GM19463 (cell line): ENCODE data around the gene FAM187B.

ENCODE experiments used
- ATAC-seq: cut with Tn5 transposase; IDR thresholded peaks from one replicate; pipeline ENCODE4 v1.9.1; 2021; ENCODE audit warnings: mild to moderate bottlenecking, moderate library complexity; ENCODE audit not compliant: unreplicated experiment

Gene FAM187B

DNA sequence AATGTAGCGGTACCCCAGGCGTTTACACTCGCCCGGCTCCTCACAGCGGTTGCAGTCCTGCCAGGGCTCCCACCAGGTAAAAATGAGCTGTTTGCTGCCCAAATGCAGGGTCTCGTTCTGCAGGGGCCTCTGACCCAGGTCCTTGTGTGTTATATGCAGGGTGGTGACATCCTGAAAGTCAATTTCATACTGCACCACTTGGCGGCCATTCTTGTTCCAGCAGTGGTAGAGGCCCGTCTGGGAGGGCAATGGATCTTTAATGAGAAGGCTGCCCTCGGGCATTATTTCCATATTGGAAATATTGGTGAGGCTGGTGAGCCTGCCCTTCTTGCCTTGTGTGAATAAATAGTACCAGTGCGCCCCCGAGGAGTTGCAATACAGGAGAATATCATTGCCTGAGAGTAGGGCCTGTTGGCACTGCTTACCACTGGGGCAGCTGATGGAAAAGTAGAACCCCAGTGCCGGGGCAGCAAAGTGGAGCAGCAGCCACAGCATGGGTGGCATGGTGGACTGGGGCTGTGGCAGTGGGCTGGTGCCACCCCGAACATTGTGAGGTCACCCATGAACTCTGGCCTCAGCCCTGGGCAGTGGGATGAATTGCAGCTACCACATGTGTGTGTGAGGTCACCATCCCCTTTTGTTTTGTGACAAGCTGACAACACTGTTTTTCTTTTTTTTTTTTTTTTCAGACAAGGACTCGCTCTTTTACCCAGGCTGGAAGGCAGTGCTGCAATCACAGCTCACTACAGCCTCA is at the start of gene FAM187B:
FAM187B (minus strand) TSS at position 563 of the 754 bp plus-strand sequence; CDS start at position 504, 59 bp downstream.
- ATAC-seq: no peak

GRCh38 chr19:35276706-35277281 is 48.3 kb upstream of the FAM187B start:
- ATAC-seq: no peak

DNA sequence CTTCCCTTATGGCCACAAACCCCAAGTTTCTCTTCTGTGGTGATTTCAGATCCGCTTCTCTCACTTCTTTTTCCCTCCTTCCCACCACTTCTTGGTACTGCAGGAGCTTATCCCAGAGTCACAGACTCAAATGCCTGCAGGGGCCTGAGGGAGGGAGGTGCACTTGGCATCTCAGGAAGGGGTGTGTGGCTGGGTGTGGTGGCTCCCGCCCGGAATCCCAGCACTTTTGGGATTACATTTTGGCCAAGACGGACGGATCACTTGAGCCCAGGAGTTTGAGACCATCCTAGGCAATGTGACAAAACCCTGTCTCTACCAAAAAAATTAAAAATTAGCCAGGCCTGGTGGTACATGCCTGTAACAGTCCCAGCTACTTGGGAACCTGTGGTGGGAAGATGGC is 45.8 kb upstream of the FAM187B start:
- ATAC-seq: no peak

DNA sequence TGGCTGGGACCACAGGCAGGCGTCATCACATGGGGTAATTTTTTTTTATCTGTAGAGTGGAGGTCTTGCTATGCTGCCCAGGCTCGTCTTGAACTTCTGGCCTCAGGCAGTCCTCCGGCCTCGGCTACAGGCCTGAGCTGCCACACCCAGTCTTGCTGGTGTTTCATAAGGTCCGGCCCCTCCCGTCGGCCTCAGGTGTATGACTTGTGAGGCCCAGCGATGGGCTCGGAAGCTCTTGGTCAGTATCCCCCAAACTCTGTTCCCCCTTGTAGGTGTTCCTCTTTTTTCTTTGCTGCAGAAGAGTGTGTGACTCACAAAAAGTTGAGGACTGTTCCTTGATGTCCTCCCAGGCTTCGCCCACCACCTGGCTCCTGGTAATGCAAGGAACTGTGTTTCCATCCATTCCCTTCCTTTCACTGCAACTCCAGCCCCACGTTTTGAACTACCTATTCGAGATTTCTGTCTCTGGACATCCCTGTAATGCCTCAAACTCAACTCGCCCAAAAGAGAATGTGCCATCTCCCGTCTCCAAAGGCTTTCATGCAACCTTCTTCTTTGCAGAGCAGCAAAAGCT is 45.2 kb upstream of the FAM187B start:
- no peak for ATAC-seq

DNA sequence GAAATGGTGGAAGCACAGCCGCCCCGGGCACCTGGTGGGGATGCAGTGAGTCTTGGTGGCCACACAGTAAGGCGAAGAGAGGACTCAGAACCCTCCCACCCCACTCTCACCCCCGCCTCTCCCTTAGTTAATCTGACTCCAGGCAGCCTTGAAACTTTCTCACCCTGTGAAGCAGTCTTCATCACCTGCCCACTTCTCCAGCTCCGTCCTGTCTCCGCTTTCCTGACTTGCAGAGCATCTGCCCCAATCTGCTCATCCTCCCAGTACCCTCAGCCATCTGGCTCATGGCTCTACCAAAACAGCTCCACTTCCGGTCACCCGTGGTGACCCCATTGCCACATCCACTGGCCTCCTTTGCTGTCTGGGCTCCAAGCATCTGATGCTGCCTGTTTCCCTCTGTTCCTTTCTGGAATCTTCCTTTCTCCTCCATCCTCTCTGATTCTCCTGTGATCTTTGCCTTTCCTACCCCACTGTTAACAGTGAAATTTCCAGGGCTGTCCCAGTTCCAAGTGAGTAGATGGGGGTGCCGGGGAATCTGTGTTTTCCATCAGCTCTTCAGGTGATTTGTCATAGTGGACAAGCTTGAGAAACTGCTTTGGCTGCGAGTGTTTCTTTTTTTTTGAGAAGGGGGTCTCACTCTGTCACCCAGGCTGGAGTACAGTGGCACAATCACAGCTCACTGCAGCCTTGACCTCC is 44.6 kb upstream of the FAM187B start:
- no peak for ATAC-seq

DNA sequence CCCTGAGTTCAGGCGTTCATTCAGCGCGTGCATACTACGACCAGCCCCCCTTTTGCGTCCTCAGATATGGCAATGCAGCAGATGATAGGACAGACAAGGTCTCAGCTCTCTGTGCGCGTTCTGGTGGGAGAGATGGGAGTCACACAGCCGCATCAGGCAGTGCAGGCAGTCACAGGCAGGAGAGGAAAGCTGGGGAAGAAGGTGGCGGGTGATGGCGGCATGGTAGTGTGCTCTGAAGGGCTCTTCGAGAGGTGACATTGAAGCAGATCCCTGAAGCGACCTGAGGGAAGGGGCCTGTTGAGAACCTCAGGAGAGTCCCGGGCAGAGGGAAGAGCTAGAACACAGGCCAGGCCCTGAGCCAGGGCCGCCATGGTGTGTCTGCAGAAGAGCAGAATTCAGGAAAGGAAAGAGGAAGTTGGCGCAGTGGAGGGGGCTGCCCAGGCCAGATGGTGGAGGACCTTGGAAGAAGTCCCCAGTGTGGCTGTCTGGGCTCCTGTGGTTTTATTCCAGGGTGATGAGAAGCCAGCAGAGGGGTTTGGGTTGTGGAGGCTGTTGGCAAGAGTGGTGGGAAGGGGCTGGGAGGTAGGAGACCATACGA is 43.7 kb upstream of the FAM187B start:
- no peak for ATAC-seq

DNA sequence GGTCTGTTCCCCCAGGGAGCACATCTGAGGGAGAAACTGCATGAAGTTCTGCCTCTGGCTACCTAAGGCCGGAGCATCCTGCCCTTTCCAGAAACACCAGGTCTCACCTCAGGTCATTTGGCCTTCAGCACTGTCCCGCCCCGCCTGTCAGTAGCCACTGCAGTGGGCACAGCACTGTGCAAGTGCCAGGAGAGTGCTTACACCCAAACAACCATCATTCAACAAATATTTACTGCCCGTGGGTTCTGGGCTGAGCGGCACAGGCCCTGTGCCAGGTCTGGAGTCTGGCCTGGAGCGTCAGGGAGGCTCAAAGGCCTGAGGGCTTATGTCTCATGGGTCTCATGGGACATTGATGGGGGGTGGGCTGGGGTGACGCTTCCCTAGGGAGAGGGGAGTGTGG is 43.0 kb upstream of the FAM187B start:
- no peak for ATAC-seq

- no peak for ATAC-seq
These were observed 41.9 kb upstream of the FAM187B start for GRCh38 chr19:35270381-35270811.

DNA sequence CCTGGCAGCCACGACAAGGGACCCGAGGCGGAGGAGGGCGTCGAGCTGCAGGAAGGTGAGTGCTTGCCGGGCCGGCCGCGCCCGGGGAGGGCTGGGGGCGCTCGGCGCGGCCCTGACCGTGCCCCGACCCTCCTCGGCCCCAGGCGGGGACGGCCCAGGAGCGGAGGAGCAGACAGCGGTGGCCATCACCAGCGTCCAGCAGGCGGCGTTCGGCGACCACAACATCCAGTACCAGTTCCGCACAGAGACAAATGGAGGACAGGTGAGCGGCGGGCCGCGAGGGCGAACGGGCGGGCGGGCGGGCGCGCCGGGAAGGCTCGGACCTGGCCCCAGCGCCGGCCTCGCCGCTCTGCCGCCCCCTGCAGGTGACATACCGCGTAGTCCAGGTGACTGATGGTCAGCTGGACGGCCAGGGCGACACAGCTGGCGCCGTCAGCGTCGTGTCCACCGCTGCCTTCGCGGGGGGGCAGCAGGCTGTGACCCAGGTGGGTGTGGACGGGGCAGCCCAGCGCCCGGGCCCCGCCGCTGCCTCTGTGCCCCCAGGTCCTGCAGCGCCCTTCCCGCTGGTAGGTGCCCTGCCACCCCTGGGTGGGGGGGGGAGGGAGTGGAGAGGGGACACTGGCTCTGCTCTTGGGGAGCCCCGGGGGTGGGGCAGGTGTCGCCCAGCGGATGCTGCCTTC is 41.0 kb upstream of the FAM187B start:
- peak; percentile 52 for ATAC-seq

GRCh38 chr19:35268536-35269437 is 40.2 kb upstream of the FAM187B start, which contains the start of gene USF2:
TSS of gene USF2 (plus strand) at chr19:35268962. CDS start at chr19:35269102, 140 bp downstream.
- ATAC-seq: peak; percentile 34

GRCh38 chr19:35267818-35268535 is 39.4 kb upstream of the FAM187B start:
- peak; percentile 41 for ATAC-seq

DNA sequence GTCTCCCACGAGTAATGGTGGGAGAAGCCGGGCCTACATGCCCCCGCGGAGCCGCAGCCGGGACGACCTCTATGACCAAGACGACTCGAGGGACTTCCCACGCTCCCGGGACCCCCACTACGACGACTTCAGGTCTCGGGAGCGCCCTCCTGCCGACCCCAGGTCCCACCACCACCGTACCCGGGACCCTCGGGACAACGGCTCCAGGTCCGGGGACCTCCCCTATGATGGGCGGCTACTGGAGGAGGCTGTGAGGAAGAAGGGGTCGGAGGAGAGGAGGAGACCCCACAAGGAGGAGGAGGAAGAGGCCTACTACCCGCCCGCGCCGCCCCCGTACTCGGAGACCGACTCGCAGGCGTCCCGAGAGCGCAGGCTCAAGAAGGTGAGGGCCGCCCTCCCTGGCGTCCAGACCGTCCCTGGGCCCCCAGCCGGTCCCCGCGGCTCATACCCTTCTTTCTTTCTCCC is 38.8 kb upstream of the FAM187B start:
- ATAC-seq: no peak

- ATAC-seq: no peak
These were observed 38.2 kb upstream of the FAM187B start for GRCh38 chr19:35266520-35267352.

- ATAC-seq: no peak
These were observed 37.5 kb upstream of the FAM187B start for GRCh38 chr19:35265900-35266519.

- no peak for ATAC-seq
These were observed 36.8 kb upstream of the FAM187B start for GRCh38 chr19:35265126-35265899.

DNA sequence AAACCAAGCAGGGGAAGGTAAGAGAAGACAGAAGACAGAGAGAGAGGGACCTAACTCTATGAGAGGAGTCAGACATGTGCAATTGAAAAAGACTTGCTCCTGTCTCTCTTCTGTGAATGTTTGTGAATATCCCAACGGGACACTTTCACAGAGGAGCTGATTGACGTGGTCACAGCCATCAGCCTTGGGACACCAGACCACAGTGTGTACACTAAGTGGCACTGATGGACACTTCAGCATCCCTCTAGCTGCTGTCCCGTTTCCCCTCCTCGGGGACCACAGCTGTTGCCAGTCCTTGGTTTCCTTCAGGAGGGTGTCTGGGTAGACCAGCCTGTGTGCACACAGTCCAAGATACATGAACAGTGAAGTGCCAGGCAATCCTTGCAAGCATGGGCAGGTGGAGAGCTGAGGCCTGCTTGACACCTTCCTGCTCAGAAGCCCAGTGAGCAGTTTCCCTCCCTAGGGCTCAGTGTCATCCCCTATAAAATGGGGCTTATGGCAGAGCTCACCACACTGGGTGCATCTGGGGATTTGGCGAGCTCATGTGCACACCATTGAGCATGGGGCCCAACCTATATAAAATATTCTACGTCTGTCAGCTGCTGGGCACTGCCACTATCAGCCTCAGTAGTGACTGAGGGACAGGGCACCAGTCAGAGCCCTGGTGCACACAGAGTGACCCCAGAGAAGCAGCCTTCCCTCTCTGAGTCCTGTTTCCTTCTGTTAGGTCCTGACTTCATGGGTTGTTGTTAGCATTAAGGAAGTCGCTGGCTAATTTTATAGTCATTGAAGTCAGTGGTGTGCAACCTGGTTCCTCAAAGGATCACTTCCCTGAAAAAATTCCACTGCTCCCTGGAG is 36.0 kb upstream of the FAM187B start:
- no peak for ATAC-seq
